A673 (cell line): ENCODE results near the gene ERCC6L2.

Experiments
- EZH2 ChIP-seq: fragments of 200-600 bp; sonication (generic); IDR thresholded peaks from 2 replicates; pipeline ENCODE4 v1.6.1; 2017; ENCODE audit warnings: borderline replicate concordance, low read depth, mild to moderate bottlenecking, mixed read lengths, antibody characterized with exemption, low read length; ENCODE audit not compliant: poor library complexity, severe bottlenecking
- TF ChIP-seq, protein P1 (sequence below): fragments of 300-800, 200-600 bp; sonication (generic); conservative IDR thresholded peaks from 2 replicates; pipeline ENCODE4 v1.5.1; 2017; ENCODE audit warnings: low read depth, mild to moderate bottlenecking, antibody characterized with exemption, low read length, moderate library complexity, mixed read lengths

DNA sequence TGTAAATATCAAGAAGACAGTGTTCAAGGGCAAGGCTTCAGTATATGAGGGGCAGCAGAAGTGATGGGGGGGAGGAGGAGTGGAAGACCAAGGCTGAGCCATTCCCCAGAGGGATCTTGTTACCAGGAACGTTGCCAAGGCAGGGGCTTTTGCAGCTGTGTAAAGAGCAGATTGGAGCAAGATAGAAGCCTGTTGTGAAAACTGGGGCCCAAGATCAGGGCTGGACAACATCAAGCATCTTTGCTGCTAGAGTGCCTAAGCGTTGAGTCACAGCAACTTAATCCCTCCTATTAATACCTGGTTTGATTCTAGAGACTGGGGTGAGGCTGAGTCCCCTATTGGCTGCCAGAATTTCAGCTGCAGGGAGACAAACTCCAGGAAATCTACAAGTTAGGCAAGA lies 18.4 kb upstream of the ERCC6L2 start:
- TF ChIP-seq, protein P1, sequence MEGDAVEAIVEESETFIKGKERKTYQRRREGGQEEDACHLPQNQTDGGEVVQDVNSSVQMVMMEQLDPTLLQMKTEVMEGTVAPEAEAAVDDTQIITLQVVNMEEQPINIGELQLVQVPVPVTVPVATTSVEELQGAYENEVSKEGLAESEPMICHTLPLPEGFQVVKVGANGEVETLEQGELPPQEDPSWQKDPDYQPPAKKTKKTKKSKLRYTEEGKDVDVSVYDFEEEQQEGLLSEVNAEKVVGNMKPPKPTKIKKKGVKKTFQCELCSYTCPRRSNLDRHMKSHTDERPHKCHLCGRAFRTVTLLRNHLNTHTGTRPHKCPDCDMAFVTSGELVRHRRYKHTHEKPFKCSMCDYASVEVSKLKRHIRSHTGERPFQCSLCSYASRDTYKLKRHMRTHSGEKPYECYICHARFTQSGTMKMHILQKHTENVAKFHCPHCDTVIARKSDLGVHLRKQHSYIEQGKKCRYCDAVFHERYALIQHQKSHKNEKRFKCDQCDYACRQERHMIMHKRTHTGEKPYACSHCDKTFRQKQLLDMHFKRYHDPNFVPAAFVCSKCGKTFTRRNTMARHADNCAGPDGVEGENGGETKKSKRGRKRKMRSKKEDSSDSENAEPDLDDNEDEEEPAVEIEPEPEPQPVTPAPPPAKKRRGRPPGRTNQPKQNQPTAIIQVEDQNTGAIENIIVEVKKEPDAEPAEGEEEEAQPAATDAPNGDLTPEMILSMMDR: no peak
- TF ChIP-seq EZH2: no peak
